HG02588 (cell line): Measurements from ENCODE around the gene CUTC.
A peak's percentile ranks its signal among the peaks of the same experiment; 100 is the strongest.
"Not testable (repeated sequence)": the region's sequence is repeated elsewhere in the genome, so short reads cannot be mapped to it uniquely, and the experiment has no call there.

Experiments
- ATAC-seq: cut with Tn5 transposase; IDR thresholded peaks from one replicate; pipeline ENCODE4 v1.9.1; 2021; ENCODE audit warnings: mild to moderate bottlenecking, moderate library complexity; ENCODE audit not compliant: unreplicated experiment

CUTC gene

GRCh38 chr10:99732033-99732842 lies at the start of gene CUTC, which contains the start of gene COX15:
TSS of gene CUTC (plus strand) at chr10:99732234. CDS start at chr10:99732349, 115 bp downstream.
TSS of gene COX15 (minus strand) at chr10:99732127. CDS start at chr10:99732049, 78 bp downstream.
- ATAC-seq: peak; percentile 88

GRCh38 chr10:99682752-99683151 lies 49.3 kb upstream of the CUTC start:
- ATAC-seq: no peak

- peak; percentile 89 for ATAC-seq
Observed at GRCh38 chr10:99685597-99685967, 46.5 kb upstream of the CUTC start.

GRCh38 chr10:99689461-99689860 lies 42.6 kb upstream of the CUTC start:
- no peak for ATAC-seq

- no peak for ATAC-seq
Observed at GRCh38 chr10:99693933-99694583, 38.0 kb upstream of the CUTC start.

GRCh38 chr10:99695761-99696160 lies 36.3 kb upstream of the CUTC start:
- no peak for ATAC-seq

GRCh38 chr10:99698504-99699080 lies 33.4 kb upstream of the CUTC start:
- no peak for ATAC-seq

GRCh38 chr10:99700649-99701048 lies 31.4 kb upstream of the CUTC start:
- ATAC-seq: no peak

- no peak for ATAC-seq
Observed at GRCh38 chr10:99708428-99709012, 23.5 kb upstream of the CUTC start.

GRCh38 chr10:99709480-99710229 lies 22.4 kb upstream of the CUTC start:
- peak; percentile 79 for ATAC-seq

- no peak for ATAC-seq
Observed at GRCh38 chr10:99711129-99711719, 20.8 kb upstream of the CUTC start.

- ATAC-seq: no peak
Observed at GRCh38 chr10:99714446-99714845, 17.6 kb upstream of the CUTC start.

- no peak for ATAC-seq
Observed at GRCh38 chr10:99720387-99720786, 11.6 kb upstream of the CUTC start.

- no peak for ATAC-seq
Observed at GRCh38 chr10:99730026-99730425, 2.0 kb upstream of the CUTC start.

- ATAC-seq: no peak
Observed at GRCh38 chr10:99731306-99732032, 565 bp upstream of the CUTC start.

GRCh38 chr10:99733366-99733765 lies 1.3 kb downstream of the CUTC start:
- ATAC-seq: no peak

GRCh38 chr10:99734111-99734510 lies 2.1 kb downstream of the CUTC start:
- not testable (repeated sequence) for ATAC-seq

- ATAC-seq: no peak
Observed at GRCh38 chr10:99740260-99740659, 8.2 kb downstream of the CUTC start.

GRCh38 chr10:99740933-99741559 lies 9.0 kb downstream of the CUTC start:
- no peak for ATAC-seq
